ENCODE measurements around the gene ACLY. TPM values are rescaled to one million over a fixed set of nuclear protein-coding genes. Genes with fewer than 3 reads are reported as not detected.
"Not testable (repeated sequence)": the region's sequence is repeated elsewhere in the genome, so short reads cannot be mapped to it uniquely, and the experiment has no call there.

The ACLY gene
- total RNA-seq, 1 donor from 2014 or later = 140 TPM

- no peak for DNase-seq (ENCODE audit: low spot score)
These were observed 82.8 kb downstream of the ACLY start, which contains the start of gene NT5C3B for GRCh38 chr17:41835800-41836549. NT5C3B (minus strand) TSS chr17:41836232; CDS start chr17:41836193, 39 bp downstream.

DNA sequence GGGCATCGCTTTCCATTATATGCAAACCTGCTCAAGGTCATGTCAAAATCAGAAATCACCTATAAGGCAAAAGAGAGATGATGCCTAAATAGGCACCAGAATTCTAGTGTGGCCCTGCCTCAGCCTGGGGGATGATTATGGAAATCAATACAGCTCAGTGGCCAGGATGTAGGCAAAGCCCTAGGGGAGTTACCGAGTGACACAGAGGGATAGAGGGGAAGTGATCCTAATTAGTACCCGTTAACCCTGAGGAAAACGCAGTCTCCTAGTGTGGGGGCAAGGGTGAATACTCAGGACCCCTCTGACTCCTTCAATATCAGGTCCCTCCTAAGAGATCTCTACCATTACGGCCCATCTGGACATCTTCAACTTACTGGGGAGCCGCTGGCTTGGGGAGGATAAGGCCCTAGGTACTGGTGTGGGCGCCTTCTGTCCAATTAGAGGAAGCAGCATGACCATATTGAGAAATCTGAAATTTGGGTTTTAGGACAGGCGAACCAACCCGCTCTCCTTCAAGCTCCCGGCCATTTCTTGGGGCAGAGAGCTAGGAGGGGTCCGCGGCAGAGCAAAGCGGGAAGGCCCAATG lies 83.4 kb downstream of the ACLY start:
- DNase-seq (ENCODE audit: low spot score) = no peak

DNA sequence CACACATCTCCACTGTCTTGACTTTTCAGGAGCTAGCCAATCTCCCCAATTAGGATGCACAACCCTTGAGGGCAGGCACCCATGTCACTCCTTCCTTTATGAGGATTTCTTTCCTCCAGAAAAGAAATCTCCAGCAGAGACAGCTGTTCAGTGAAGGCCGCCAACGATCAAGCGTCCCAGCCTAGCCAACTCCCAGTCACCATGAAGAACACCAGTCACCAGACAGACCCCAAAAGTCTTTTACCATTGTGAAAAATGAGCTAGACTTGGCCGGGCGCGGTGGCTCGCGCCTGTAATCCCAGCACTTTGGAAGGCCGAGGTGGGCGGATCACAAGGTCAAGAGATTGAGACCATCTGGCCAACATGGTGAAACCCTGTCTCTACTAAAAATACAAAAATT lies 88.8 kb downstream of the ACLY start:
- not testable (repeated sequence) for DNase-seq (ENCODE audit: low spot score)

DNA sequence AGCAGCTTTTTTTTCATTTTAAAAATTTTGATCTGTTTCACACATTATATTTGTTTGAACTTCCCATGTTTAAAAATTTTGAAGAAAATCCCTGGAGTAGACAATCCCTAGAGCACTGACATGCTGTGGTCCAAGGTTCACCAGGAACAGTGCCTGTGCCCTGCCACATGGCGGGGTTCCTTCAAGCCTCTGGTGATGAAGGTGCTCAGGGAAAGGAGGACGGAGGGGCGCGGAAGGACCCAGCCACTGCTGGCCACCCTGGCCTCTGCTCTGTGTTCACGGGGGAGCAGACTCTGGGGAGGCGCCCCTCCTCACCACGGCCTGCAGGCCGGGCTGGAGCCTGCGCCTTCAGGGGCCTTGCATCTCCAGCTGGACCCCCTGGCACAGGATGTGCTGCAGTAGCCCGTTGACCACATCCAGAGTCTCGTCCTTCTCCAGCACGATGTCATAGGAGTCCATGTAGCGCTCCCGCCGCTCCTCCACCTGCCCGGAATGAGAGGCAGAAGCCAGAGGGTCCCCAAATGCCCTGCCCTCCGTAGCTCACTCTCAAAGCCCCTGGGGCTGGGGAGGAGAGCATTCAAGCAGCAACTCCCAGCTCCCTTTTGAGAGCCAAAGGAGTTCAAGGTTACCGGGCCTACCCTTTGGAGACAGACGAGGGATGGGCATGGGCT lies 93.4 kb downstream of the ACLY start:
- DNase-seq (ENCODE audit: low spot score) = no peak

DNA sequence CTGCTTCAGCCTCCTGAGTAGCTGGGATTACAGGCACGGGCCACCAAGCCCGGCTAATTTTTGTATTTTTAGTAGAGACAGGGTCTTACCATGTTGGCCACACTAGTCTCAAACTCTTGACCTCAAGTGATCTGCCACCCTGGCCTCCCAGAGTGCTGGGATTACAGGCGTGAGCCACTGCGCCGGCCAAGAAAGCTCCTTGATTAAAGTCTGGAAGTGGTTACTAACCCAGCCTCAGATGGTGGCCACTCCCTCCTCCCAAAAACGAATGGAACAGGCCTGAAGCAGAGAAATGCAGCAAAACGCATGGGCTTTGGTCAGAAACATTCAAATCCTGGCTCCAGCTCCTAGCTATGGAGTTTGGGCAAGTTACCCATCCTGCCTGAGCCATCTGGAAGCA lies 94.7 kb downstream of the ACLY start:
- no peak for DNase-seq (ENCODE audit: low spot score)

DNA sequence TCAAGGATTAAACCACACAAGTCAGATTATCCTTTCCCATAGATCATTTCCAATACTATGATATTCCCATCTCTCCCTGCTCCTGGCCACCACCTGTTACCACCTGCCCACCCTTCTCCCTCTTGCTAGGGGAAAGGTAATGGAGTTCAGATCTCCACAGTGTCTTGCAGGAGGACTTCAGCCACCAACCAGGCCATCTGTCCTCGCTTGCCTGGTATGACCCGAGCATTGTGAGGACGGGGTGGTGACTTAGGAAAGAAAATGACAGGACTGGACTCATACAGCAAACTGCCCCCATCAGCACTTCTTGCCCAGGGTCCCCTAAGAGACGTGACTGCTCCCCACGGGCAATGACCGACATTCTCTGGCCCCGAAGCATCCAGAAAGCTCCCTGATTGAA lies 95.2 kb downstream of the ACLY start:
- DNase-seq (ENCODE audit: low spot score) = no peak

DNA sequence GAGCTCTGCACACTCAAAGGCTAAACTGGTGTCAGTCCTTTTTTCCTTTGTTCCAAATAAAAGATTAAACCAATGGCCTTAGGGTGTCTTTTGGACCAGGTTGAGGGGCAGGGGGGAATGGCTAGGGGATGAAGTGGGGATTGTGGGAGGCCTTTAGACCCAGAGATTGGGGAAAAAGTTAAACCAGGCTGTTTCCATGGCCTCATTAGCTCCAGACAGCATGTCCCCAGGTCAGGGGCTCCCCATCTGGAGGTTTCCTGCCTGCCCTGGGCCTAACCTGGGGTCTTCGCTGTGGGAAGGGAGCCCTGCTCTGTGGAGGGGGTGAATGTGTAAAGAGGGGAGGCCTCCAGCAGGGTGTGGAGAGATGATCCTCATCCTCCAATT lies 95.6 kb downstream of the ACLY start:
- no peak for DNase-seq (ENCODE audit: low spot score)

GRCh38 chr17:41822216-41823140 lies 96.3 kb downstream of the ACLY start:
- DNase-seq (ENCODE audit: low spot score) = no peak

- DNase-seq (ENCODE audit: low spot score) = no peak
These were observed 97.0 kb downstream of the ACLY start for GRCh38 chr17:41821776-41822175.

DNA sequence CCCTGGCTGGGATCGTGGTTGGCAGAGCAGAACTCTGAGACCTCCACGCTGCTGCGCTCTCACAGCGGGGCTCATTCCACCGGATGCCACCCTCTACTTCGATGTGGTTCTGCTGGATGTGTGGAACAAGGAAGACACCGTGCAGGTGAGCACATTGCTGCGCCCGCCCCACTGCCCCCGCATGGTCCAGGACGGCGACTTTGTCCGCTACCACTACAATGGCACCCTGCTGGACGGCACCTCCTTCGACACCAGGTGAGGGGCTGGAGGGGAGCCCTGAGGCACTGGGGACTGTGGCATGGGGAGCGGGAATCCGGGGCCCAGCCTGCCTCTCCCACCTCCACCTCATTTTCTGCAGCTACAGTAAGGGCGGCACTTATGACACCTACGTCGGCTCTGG lies 100.7 kb downstream of the ACLY start:
- no peak for DNase-seq (ENCODE audit: low spot score)

Other genes with a start within 250 kb of the ACLY start
- gene EIF1, start 230.1 kb downstream of the ACLY start, total RNA-seq = 972 TPM
- not detected for gene GAST, start 206.6 kb downstream of the ACLY start, total RNA-seq
- gene HAP1, start 184.3 kb downstream of the ACLY start, total RNA-seq = 0.13 TPM
- 16.2 TPM for gene JUP, start 132.2 kb downstream of the ACLY start, total RNA-seq
- 5.6 TPM for gene P3H4, start 107.0 kb downstream of the ACLY start, total RNA-seq
- gene FKBP10, start 105.9 kb downstream of the ACLY start, total RNA-seq = 35.7 TPM
- 43.8 TPM for gene NT5C3B, start 82.7 kb downstream of the ACLY start, total RNA-seq
- gene KLHL10, start 81.1 kb downstream of the ACLY start, total RNA-seq = 0.74 TPM
- gene KLHL11, start 53.5 kb downstream of the ACLY start, total RNA-seq = 10.8 TPM
- gene ODAD4, start 11.7 kb upstream of the ACLY start, total RNA-seq = 0.48 TPM
- gene CNP, start 47.8 kb upstream of the ACLY start, total RNA-seq = 84.0 TPM
- gene DNAJC7, start 98.5 kb upstream of the ACLY start, total RNA-seq = 74.8 TPM
- 30.9 TPM for gene NKIRAS2, start 101.1 kb upstream of the ACLY start, total RNA-seq
- gene C17orf113, start 131.7 kb upstream of the ACLY start, total RNA-seq = 0.13 TPM
- not detected for gene ZNF385C, start 179.5 kb upstream of the ACLY start, total RNA-seq
- gene DHX58, start 193.8 kb upstream of the ACLY start, total RNA-seq = 13.2 TPM
- 36.2 TPM for gene KAT2A, start 202.4 kb upstream of the ACLY start, total RNA-seq
- not detected for gene HSPB9, start 203.9 kb upstream of the ACLY start, total RNA-seq
- 180 TPM for gene RAB5C, start 236.0 kb upstream of the ACLY start, total RNA-seq

Measured in mesenteric fat pad (tissue), 1 donor.